Retina (tissue), 1 donor: ENCODE measurements around the gene IFIT5.
"Not testable (repeated sequence)": the region's sequence is repeated elsewhere in the genome, so short reads cannot be mapped to it uniquely, and the experiment has no call there.

Experiments used
- DNase-seq: peaks from one replicate; pipeline ENCODE4 v3.0.0-alpha.2; 2016

The IFIT5 gene

DNA sequence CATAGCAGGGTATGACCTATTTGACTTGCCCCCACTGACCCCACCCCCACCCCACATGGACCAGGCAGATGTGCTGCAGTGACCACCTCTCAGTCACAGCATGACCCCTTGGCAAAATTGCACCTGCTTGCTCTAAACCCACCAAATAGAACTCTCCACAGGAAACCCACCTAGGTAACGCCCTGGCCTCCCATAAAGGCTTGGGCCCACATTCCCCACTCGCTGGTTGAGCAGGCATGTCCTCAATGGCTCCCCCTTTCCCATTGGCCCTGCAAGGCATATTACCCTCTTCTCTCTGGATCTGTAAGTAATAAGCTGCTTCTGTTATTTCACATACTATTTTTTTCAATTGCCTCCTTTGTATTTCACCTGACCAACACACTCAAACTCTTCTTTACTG lies 19.2 kb upstream of the IFIT5 start:
- no peak for DNase-seq

DNA sequence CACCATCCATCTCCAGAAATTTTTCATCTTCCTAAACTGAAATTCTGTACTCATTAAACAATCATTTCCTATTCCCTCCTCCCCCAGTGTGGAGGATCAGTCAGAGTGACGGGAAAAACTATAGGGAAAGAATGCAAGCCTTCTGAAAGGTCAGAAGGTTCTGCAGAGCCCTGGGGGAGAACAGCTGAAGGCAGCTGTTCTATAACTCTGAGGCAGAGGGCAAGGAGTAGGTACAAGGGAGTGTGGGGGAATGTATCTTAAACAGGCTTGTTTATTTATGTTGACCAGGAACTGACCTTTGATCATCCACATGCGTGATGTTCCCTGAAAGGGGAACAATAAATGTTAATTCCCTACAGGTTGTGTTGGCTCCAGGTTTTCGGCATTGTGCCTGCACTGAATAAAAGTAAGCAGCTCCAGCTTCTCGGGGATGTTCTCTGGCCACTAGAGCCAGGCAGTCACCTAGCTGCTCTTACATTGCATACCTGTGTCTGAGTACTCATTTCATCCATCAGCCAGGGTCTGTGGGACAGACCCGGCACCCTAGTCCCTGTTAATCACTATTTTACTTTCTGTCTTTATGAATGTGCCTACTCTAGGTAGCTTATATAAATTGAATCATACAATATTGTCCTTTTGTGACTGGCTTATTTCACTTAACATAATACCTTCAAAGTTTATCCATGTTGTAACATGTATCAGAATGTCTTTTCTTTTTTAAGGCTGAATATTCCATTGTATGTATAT lies 16.2 kb upstream of the IFIT5 start:
- no peak for DNase-seq

DNA sequence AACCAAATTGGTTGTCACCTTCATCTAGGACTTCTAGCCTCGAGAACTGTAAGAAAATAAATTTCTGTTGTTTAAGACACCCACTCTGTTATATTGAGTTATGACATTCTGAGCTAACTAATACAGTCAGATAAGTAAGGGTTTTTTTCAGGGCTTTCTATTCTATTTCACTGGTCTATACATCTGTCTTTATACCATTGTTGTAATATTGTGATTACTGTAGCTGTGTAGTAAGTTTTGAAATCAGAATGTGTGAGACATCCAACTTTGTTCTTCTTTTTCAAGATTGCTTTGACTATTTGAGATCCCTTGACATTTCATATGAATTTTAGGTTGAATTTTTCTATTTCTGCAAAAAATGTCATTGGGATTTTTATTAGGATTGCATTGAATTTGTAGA lies 14.4 kb upstream of the IFIT5 start:
- no peak for DNase-seq

DNA sequence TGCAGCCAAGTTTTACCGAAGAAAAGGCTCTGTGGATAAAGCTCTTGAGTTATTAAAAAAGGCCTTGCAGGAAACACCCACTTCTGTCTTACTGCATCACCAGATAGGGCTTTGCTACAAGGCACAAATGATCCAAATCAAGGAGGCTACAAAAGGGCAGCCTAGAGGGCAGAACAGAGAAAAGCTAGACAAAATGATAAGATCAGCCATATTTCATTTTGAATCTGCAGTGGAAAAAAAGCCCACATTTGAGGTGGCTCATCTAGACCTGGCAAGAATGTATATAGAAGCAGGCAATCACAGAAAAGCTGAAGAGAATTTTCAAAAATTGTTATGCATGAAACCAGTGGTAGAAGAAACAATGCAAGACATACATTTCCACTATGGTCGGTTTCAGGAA lies 11.3 kb upstream of the IFIT5 start:
- DNase-seq, result no peak

DNA sequence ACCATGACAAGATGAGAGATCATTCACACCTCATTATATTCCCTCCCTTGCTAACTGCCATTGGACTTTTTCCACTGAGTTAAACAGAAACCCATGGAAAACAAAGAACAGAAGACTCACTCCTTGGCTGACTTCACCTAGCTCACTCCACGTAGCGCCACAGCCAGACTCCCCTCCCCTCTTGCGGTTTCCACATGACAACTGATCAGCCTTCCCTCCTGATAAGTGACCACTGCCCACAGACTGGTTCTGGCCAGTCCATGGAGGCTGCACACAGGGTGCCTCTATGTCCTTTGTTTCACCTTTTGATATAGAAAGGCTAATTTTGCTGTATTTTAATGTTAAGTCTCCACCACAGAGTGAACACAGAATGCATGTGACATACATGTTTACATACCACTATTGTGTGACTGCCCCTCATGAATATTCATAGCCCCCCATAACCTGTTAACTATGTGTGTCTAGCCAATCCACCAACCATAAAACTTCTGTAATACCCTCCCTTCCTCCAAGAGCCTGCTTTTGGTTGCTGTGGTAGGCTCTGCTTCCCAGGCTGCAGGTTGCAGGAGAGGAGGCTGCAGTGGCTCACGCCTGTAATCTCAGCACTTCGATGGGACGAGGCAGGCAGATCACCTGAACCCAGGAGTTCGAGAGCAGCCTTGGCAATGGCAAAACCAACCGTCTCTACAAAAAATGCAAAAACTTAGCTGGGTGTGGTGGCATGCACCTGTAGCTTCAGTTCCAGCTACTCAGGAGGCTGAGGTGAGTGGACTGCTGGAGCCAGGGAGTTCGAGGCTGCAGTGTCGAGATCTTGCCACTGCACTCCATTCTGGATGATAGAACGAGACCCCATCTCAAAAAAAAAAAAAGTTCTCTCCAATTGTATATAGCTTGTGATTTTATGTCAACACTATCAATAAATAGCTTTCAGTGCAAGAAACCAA lies 10.0 kb upstream of the IFIT5 start:
- DNase-seq, result no peak

DNA sequence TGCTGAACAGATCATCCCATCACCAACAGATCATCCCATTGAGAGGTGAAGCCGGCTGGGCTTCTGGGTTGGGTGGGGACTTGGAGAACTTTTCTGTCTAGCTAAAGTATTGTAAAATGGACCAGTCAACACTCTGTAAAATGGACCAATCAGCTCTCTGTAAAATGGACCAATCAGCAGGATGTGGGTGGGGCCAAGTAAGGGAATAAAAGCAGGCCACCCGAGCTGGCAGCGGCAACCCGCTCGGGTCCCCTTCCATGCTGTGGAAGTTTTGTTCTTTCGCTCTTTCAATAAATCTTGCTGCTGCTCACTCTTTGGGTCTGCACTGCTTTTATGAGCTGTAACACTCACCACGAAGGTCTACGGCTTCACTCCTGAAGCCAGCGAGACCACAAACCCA lies 8.2 kb upstream of the IFIT5 start:
- not testable (repeated sequence) for DNase-seq

DNA sequence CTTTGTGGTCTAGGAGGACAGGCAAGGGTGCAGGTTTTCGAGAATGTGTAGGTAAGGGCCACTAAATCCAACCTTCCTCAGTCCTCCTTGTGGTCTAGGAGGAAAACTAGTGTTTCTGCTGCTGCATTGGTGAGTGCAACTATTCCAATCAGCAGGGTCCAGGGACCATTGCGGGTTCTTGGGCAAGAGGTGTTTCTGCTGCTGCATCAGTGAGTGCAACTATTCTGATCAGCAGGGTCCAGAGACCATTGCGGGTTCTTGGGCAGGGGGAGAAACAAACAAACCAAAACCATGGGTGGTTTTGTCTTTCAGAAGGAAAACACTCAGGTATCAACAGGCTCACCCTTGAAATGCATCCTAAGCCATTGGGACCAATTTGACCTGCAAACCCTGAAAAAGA lies 6.6 kb upstream of the IFIT5 start:
- DNase-seq, result not testable (repeated sequence)

DNA sequence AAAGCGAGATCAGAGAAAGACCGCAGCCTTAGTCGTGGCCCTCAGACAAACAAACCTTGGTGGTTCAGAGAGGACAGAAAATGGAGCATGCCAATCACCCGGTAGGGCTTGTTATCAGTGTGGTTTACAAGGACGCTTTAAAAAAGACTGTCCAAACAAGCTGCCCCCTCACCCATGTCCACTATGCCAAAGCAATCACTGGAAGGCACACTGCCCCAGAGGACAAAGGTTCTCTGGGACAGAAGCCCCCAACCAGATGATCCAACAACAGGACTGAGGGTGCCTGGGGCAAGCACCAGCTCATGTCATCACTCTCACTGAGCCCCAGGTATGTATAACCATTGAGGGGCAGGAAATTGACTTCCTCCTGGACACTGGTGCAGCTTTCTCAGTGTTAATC lies 5.1 kb upstream of the IFIT5 start:
- not testable (repeated sequence) for DNase-seq

DNA sequence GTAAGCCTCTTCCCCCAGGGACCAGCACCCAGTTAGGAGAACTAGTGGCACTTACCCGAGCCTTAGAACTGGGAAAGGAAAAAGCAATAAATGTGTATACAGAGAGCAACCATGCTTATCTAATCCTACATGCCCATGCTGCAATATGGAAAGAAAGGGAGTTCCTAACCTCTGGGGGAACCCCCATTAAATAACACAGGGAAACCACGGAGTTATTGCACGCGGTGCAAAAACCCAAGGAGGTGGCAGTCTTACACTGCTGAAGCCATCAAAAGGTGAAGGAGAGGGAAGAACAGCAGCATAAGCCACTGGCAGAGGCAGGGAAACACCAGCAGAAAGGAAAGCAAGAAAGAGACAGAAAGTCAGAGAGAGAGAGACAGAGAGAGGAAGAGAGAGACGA lies 3.8 kb upstream of the IFIT5 start:
- DNase-seq, result not testable (repeated sequence)

DNA sequence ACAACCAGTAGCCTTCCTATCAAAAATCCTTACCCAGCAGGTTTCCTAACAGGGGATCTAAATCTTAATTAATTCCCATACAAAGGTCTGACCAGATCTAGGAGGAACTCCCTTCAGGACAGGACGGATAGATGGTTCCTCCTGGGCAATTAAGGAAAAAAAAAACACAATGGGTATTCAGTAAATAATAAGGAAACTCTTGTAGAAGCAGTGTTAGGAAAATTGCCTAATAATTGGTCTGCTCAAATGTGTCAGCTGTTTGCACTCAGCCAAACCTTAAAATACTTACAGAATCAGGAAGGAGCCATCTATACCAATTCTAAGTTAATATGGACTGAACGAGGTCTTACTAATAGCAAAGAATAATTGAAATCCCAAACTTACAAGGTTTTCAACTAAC lies 3.2 kb upstream of the IFIT5 start:
- not testable (repeated sequence) for DNase-seq

DNA sequence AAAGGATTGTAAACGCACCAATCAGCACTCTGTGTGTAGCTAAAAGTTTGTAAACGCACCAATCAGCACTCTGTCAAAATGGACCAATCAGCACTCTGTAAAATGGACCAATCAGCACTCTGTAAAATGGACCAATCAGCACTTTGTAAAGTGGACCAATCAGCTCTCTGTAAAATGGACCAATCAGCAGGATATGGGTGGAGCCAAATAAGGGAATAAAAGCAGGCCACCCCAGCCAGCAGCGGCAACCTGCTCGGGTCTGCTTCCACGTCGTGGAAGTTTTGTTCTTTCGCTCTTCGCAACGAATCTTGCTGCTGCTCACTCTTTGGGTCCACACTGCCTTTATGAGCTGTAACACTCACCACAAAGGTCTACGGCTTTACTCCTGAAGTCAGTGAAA lies 2.1 kb upstream of the IFIT5 start:
- DNase-seq, result not testable (repeated sequence)

DNA sequence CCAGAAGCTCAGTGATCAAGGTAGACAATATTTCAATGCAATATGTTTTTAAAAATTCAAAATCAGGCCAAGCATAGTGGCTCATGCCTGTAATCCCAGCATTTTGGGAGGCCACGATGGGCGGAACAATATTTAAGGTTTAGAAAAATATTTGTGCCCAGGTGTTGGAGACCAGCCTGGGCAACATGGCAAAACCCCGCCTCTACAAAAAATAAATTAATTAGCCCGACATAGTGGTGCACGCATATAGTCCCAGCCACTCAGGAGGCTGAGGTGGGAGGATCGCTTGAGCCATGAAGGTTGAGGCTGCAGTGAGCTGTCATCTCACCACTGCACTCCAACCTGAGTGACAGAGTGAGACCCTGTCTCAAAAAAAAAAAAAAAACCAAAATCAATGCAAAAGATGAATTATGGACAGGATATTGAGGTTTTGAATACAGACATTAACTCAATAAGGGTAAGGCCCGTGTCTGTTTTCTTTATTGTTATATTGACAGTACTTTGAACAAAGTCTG lies 913 bp upstream of the IFIT5 start:
- no peak for DNase-seq

DNA sequence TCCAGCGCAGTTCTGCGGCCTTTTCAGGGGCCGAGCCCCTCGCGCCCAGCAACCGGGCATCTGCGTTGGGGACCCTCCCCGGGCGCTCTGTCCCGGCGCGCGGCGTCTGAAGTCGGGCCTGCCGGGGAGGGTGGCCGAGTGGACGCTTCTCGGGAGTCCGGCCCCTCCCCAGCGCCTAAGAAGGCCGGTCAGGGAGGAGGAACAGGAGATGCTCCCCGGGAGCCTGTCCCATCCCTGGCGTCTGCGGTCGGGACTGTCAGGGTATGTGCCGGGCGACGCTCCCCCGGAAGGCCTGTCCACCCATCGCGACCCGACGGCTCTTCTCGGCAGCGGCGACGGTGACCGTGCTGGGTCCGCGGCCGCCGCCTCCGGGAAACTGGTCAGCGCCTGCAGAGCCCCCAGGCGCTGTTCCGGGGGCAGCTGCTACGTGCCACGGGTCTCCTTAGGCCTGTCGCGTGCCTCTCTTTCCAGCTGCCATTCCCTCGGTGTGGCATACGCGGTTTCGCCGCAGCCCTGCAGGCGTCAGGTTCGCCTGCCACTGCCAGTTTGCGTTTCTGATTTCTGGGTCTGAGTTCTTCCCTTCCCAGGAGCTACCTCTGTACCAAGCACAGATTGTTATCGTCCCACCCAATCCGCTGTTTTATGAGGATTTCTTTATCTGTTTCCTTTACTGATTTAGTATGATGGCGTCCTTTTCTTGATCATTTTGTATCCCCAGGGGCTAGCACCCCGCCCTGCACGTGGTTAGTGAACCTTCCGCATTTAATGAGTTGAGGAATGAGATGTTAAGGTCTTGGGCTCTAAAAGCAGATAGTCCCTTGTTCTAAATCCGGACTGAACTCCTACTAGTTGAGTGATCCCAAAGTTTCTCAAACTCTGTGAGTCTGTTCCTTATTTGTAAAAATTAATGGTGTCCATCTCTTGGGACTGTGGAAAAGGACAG lies 782 bp downstream of the IFIT5 start:
- no peak for DNase-seq

DNA sequence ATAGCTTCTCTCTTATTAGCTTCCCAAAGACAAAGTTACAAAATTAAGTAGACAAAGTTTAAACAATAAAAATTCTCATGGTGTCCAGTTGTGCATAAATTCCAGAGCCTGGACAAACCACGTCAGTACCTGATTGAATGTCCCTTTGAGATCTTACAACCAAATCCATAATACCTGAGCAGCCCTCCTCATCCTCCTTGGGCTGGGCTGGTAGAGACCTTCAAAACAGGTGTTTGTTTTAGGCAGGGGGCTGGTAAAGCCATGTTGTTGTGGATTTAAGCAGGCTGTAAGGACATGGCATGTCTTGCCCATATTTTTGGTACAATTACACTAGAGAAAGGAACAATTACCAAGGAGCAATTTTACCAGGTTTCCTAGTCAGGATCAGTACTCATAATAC lies 2.1 kb downstream of the IFIT5 start:
- DNase-seq, result no peak

DNA sequence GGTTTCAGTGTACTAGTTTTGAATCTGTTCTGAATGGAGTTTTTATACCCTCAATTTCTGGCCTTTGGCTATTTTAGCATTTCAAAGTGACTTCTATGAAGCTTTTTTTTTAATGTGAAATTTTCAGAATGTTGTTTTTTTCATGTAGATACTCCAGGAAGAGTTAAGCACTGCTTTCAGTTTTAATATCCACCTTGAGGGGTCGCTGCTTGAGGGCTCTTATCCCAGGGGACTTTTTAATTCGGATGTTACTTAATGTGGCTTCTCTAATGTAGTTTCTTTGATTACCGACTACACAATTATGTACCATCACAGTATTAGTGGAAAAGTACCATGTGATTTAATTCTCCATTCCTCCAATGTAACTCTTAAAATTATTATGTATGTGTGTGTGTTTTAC lies 5.2 kb downstream of the IFIT5 start:
- DNase-seq, result no peak

DNA sequence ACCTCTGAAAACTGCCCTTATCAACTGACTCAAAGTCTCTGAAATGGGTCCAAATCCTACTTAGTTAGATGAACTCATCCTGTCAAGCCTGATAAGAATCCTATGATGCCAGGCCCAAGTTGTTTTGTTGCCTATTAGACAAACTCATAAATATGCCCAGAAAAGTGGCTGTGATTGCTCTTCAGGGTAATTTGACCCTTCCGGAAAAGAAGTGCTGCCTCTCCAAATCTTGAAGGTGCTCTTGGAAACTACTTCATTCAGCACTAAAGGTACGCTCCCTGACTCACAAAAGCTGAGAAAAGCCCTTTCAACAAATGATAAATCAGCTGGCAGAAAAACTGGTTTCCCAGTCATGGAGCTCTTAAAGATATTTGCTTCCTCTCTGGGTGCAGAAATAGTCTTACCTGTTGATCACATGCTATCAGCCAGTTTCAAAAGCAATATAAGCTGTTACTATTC lies 6.7 kb downstream of the IFIT5 start:
- no peak for DNase-seq

DNA sequence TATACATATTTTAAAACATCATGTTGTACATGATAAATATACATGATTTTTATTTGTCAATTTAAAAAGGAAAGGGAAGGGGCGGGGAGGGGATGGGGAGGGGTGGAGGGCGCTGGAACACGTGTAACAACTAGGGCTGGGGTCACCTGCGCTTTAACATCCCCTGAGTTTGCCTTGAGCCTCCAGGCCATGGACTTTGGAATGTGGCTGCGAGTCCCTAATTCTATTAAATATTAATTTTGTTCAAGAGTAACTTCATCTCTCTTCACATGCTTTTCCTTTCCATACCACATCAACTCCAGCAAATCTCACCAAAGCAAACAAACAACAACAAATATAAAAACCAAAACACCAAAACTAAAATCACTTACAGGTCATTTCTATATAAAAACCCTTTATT lies 10.6 kb downstream of the IFIT5 start:
- DNase-seq, result no peak

DNA sequence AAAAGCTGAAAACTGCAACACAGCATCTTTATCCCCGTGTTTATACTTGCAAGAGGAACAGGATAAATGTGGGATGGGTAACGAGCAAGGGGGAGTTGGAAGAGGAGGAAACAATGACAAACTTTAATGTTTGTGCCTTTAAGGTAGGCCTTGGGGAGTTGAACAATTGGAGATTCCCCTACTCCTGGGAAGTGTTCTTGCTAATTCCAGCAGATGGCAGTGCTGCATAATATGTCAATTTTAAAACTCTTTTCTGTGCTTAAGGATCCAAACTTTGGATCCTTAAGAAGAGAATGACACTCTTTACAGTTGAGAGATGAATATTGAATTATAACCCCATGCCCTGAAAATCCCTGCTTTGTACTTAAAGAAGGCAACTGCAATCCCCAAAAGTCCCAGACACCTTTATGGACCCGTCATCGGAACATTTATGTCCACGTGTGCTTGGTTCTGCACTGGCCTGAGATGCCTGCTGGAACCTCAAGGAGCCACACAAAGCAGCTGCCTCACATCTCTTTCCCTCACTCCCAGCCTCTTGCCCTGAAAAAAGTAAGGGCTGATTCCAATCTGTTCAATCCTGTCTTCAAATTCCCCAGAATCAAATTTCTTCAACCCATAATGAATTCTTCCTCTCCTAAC lies 12.0 kb downstream of the IFIT5 start:
- peak; percentile 56 for DNase-seq

DNA sequence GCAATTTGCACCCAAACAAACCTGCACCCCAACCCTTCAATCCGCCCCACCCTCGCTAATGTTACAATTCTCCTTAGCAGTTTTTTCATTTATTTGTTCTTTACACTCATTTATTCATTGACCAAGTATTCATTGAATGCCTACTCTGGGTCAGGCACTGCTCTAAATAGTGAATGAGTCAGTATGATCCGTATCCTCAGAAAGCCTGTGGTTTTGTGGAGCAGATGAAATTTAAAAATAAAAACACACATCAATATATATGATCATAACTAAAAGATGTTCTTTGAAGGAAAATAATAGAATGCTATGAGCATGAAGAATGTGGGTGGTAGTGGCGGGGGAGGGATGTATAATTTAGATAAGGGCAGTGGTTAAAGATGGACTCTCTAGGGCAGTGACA lies 13.3 kb downstream of the IFIT5 start:
- DNase-seq, result no peak

DNA sequence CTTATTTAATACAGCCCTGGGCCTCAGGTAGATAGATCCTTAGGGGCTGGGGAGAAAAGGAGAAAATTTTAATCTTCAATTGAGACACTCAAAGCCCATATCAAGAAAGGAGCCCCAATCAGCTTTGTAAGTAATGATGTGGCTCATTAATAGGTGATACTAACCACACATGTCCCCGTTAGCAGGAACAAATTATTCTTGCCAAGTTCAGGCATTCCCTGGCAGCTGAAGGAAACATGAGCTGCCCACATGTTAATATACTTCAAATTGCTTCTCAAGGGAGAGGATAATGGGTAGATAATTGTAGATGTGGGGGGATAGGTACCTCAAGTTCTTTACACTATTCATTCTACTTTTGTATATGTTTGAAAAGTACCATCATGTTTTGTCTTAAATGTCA lies 14.5 kb downstream of the IFIT5 start:
- DNase-seq, result no peak

DNA sequence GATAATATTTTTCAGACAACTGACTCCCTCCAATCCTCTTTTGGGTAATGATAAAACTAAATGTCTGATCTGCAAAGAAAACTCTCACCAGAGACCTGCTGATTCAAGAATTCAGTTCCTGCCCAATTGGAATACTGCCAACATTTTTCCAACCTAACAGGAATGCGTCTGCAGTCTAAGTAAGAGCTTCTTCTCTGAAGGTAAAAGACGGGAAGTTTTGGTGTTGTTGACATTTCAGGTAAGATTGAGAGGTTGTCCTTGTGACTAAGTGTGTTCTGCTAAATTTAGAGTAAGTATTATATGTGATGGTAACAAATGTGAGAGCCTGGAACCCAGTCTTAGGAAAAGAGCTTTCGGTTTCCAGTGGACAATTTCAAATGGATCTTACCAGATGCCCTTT lies 17.6 kb downstream of the IFIT5 start:
- DNase-seq, result no peak

DNA sequence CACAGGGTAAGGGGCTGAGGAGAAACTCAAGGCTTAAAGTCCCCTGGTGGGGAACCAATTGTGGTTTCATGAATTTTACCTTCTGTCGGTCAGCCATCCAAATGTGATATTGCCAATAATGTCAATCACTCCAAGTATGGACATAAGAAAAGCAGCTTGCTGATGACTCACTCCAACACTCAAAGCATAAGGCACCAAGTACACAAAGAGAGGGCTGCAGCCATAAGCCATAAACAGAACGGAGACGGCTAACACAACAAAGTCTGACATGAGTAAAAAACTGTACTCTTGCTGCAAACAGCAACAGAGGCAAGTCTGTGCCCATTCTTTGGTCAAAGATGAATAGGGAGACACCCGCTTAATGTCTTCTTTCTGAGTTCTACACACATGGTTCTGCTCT lies 24.2 kb downstream of the IFIT5 start:
- no peak for DNase-seq
